Suprapubic skin (tissue), 4 donors: Measurements from ENCODE around the gene PSMA6.

ENCODE experiments used
- EP300 ChIP-seq: sonication (generic); formaldehyde crosslinking; IDR thresholded peaks from one replicate; pipeline ENCODE4 v1.6.1; 2017; ENCODE audit warnings: antibody characterized with exemption
- POLR2A ChIP-seq, 2 donors: fragments of 450-650 bp; IDR thresholded peaks; one replicate each; pipeline ENCODE4 v1.6.1; 2017; ENCODE audit warnings: antibody characterized with exemption in 2 of 2, mild to moderate bottlenecking in 2 of 2, moderate library complexity in 2 of 2
- POLR2AphosphoS5 ChIP-seq, 3 donors: sonication (generic); formaldehyde crosslinking; IDR thresholded peaks; one replicate each; pipeline ENCODE4 v1.6.1; 2017; ENCODE audit warnings: antibody characterized with exemption in 3 of 3
- TF ChIP-seq, protein P1 (sequence below), 2 donors: fragments of 200-600 bp in 1 of 2; fragments of 450-650 bp in 1 of 2; sonication (generic) in 1 of 2; IDR thresholded peaks; one replicate each; pipeline ENCODE4 v1.5.1; 2016 to 2019; ENCODE audit warnings: antibody characterized with exemption in 2 of 2, mild to moderate bottlenecking in 1 of 2, moderate library complexity in 1 of 2

DNA sequence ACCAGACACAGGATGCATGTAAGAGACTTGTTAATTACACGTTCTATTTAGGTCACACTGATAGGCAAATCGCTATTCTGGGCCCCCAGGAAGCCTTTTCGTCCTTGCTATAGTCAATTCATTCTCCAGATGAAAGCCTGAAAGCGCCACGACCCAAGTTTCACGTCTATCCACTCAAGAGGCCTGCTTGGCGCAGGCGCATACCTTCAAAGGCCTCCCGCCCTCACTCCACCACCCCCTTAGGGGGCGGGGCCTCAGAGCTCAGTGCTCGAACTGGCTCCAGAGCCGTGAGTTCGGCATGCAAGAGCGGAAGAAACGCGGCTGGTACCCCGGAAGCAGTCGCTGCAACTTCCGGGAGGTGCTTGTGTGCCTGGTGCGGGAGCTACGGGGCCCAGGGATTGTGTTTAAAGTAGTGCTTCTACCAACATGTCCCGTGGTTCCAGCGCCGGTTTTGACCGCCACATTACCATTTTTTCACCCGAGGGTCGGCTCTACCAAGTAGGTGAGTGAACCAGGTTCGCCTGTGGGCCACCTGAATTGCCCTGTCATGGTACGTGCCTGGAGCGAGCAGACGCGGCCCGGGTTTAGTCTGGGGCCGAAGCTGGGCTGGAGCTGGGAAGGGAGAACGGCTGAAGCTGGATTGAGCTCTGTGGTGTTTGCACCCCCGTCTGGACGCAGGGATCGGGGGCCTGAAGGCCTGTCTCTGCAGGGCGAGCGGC, at the start of gene PSMA6:
- TF ChIP-seq, protein P1, sequence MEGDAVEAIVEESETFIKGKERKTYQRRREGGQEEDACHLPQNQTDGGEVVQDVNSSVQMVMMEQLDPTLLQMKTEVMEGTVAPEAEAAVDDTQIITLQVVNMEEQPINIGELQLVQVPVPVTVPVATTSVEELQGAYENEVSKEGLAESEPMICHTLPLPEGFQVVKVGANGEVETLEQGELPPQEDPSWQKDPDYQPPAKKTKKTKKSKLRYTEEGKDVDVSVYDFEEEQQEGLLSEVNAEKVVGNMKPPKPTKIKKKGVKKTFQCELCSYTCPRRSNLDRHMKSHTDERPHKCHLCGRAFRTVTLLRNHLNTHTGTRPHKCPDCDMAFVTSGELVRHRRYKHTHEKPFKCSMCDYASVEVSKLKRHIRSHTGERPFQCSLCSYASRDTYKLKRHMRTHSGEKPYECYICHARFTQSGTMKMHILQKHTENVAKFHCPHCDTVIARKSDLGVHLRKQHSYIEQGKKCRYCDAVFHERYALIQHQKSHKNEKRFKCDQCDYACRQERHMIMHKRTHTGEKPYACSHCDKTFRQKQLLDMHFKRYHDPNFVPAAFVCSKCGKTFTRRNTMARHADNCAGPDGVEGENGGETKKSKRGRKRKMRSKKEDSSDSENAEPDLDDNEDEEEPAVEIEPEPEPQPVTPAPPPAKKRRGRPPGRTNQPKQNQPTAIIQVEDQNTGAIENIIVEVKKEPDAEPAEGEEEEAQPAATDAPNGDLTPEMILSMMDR (IDR thresholded peaks at IDR 0.05), result no peak
- peak in 1 of 2 donors; percentile 77 for TF ChIP-seq POLR2A (IDR thresholded peaks at IDR 0.05)
- no peak for TF ChIP-seq EP300
- TF ChIP-seq POLR2AphosphoS5 (IDR thresholded peaks at IDR 0.05), result peak in 2 of 3 donors; percentile 67 to 78
